GM12878 (cell line): ENCODE results near the gene TRMT44. TPM values are rescaled to one million over a fixed set of nuclear protein-coding genes. Genes with fewer than 3 reads are reported as not detected.

Experiments
- ATAC-seq: fragments of 200-7000 bp; cut with Tn5 transposase; 3 replicates; pipeline ENCODE4 v1.9.1; 2020; ENCODE audit warnings: mild to moderate bottlenecking, moderate library complexity
- BruUV-seq: library from RNA; stranded (reverse); fragments of 400-500 nt; replicated peaks from 2 replicates; lab custom pipeline; 2021; lab: Mats Ljungman, UMichigan
- CTCF ChIA-PET: fragments of 300-600 bp; sonication (Branson Sonifier 250); formaldehyde crosslinking; extraction: SDS; loops from one replicate; lab custom pipeline; 2021; ENCODE audit warnings: inconsistent platforms; lab: Yijun Ruan, JAX
- POLR2A ChIA-PET: fragments of 350-600 bp; formaldehyde crosslinking; extraction: SDS; loops from one replicate; lab custom pipeline; 2021; ENCODE audit warnings: inconsistent platforms; lab: Charles Lee
- RAD21 ChIA-PET: fragments of 300-600 bp; sonication (Branson Sonifier 250); formaldehyde crosslinking; loops from one replicate; lab custom pipeline; 2023; ENCODE audit warnings: antibody characterized with exemption; ENCODE audit not compliant: unreplicated experiment; lab: Charles Lee
- SMC1A ChIA-PET: fragments of 300-600 bp; sonication (Branson Sonifier 250); formaldehyde crosslinking; loops from one replicate; lab custom pipeline; 2023; ENCODE audit not compliant: unreplicated experiment, uncharacterized antibody; lab: Charles Lee
- DNase-seq: peaks from one replicate; pipeline ENCODE4 v3.0.0-alpha.2; 2011; ENCODE audit warnings: low read depth, low spot score
- FAIRE-seq: peaks from 3 replicates; lab custom pipeline; 2011; peaks lifted over from hg19 to GRCh38; lab: Jason Lieb, UNC
- H2AFZ ChIP-seq: 2 replicates; pipeline ENCODE4 v1.6.0; 2011; ENCODE audit warnings: low read depth, low read length, control low read depth; ENCODE audit not compliant: control insufficient read depth
- H3K27ac ChIP-seq: 2 replicates; pipeline ENCODE4 v1.5.1; 2011; ENCODE audit warnings: control low read depth; ENCODE audit not compliant: control insufficient read depth, insufficient read depth
- H3K27me3 ChIP-seq, 2 experiments: replicated peaks in 1 of 2; 2 replicates each; pipeline versions ENCODE4 v1.6.0 to v1.6.1; 2011; ENCODE audit warnings: low read length in 1 of 2; ENCODE audit not compliant: control insufficient read depth in 2 of 2, insufficient read depth in 2 of 2
- H3K36me3 ChIP-seq, 2 experiments: 2 replicates each; pipeline ENCODE4 v1.5.1; 2011; ENCODE audit warnings: low read length in 1 of 2; ENCODE audit not compliant: control insufficient read depth in 2 of 2, insufficient read depth in 2 of 2
- H3K4me1 ChIP-seq: 2 replicates; pipeline ENCODE4 v1.6.1; 2011; ENCODE audit warnings: mild to moderate bottlenecking, low read length, moderate library complexity, mixed read lengths; ENCODE audit not compliant: control insufficient read depth, insufficient read depth
- H3K4me2 ChIP-seq: 2 replicates; pipeline ENCODE4 v1.6.0; 2011; ENCODE audit warnings: control low read depth; ENCODE audit not compliant: control insufficient read depth, insufficient read depth
- H3K4me3 ChIP-seq: fragments of 200-600 bp; sonication (generic); 2 replicates; pipeline ENCODE4 v1.5.1; 2016
- H3K79me2 ChIP-seq: 2 replicates; pipeline ENCODE4 v1.6.0; 2011; ENCODE audit warnings: low read length; ENCODE audit not compliant: control insufficient read depth, insufficient read depth
- H3K9ac ChIP-seq: 2 replicates; pipeline ENCODE4 v1.8.0; 2011; ENCODE audit warnings: low read length, control low read depth, mixed read lengths; ENCODE audit not compliant: control insufficient read depth, insufficient read depth
- H3K9me3 ChIP-seq: replicated peaks from 3 replicates; pipeline ENCODE4 v1.5.1; 2011; ENCODE audit warnings: mild to moderate bottlenecking, low read length; ENCODE audit not compliant: control insufficient read depth, insufficient read depth
- H4K20me1 ChIP-seq: 2 replicates; pipeline ENCODE4 v1.6.0; 2011; ENCODE audit not compliant: control insufficient read depth, insufficient read depth
- ATF7 ChIP-seq: fragments of 450-650 bp; IDR thresholded peaks from 2 replicates; pipeline ENCODE4 v1.6.1; 2016; ENCODE audit warnings: low read depth, mild to moderate bottlenecking
- CBFB ChIP-seq: IDR thresholded peaks from 2 replicates; pipeline ENCODE4 v1.6.1; 2016; ENCODE audit warnings: antibody characterized with exemption, low read depth
- CREM ChIP-seq: IDR thresholded peaks from 2 replicates; pipeline ENCODE4 v1.6.1; 2014; ENCODE audit warnings: antibody characterized with exemption, low read depth
- CTCF ChIP-seq, 3 experiments: IDR thresholded peaks in 2 of 3; conservative IDR thresholded peaks in 1 of 3; 2 replicates each; pipeline ENCODE4 v1.5.1; 2011; ENCODE audit warnings: low read depth in 3 of 3, low read length in 3 of 3, mild to moderate bottlenecking in 3 of 3, control low read depth in 2 of 3, moderate library complexity in 2 of 3, inconsistent platforms in 1 of 3, mixed read lengths in 1 of 3; ENCODE audit not compliant: control insufficient read depth in 2 of 3, insufficient read depth in 1 of 3; ENCODE audit errors: extremely low read depth in 1 of 3
- HDAC6 ChIP-seq: fragments of 200-600 bp; sonication (generic); IDR thresholded peaks from one replicate; pipeline ENCODE4 v1.8.0; 2017; ENCODE audit warnings: antibody characterized with exemption; ENCODE audit not compliant: unreplicated experiment
- IKZF1 ChIP-seq: fragments of 450-650 bp; conservative IDR thresholded peaks from 2 replicates; pipeline ENCODE4 v1.6.1; 2017; ENCODE audit warnings: antibody characterized with exemption, mild to moderate bottlenecking
- IRF4 ChIP-seq: IDR thresholded peaks from 2 replicates; pipeline ENCODE4 v1.6.1; 2011; ENCODE audit warnings: low read depth, low read length
- IRF5 ChIP-seq: fragments of 450-650 bp; IDR thresholded peaks from 2 replicates; pipeline ENCODE4 v1.6.1; 2017; ENCODE audit warnings: borderline replicate concordance
- KDM1A ChIP-seq: fragments of 200-600 bp; sonication (generic); IDR thresholded peaks from 2 replicates; pipeline ENCODE4 v1.6.1; 2016; ENCODE audit warnings: borderline replicate concordance
- MYB ChIP-seq: fragments of 150-350 bp; IDR thresholded peaks from 2 replicates; pipeline ENCODE4 v1.6.1; 2014; ENCODE audit warnings: mild to moderate bottlenecking, low read depth, low read length, borderline replicate concordance
- MYC ChIP-seq: IDR thresholded peaks from 2 replicates; pipeline ENCODE4 v1.6.1; 2011; ENCODE audit warnings: mild to moderate bottlenecking, low read length, moderate library complexity, inconsistent platforms; ENCODE audit not compliant: insufficient read depth, insufficient replicate concordance, insufficient read length, severe bottlenecking
- PAX8 ChIP-seq: fragments of 450-650 bp; IDR thresholded peaks from 2 replicates; pipeline ENCODE4 v1.6.1; 2017; ENCODE audit warnings: mild to moderate bottlenecking, moderate library complexity
- POLR2AphosphoS5 ChIP-seq: IDR thresholded peaks from 2 replicates; pipeline ENCODE4 v1.6.1; 2011; ENCODE audit warnings: mild to moderate bottlenecking, low read length, inconsistent platforms
- SMC3 ChIP-seq: IDR thresholded peaks from 2 replicates; pipeline ENCODE4 v1.6.1; 2011; ENCODE audit warnings: low read length, improper control_type of control experiment, borderline replicate concordance
- SUZ12 ChIP-seq: fragments of 200-600 bp; sonication (generic); IDR thresholded peaks from one replicate; pipeline ENCODE4 v1.6.1; 2018; ENCODE audit warnings: antibody characterized with exemption, mild to moderate bottlenecking; ENCODE audit not compliant: unreplicated experiment
- TARDBP ChIP-seq: IDR thresholded peaks from 2 replicates; pipeline ENCODE4 v1.6.1; 2016; ENCODE audit warnings: borderline replicate concordance
- TCF3 ChIP-seq: IDR thresholded peaks from 2 replicates; pipeline ENCODE4 v1.6.1; 2012; ENCODE audit warnings: low read depth, mild to moderate bottlenecking, low read length, borderline replicate concordance; ENCODE audit not compliant: insufficient read depth
- WRNIP1 ChIP-seq: IDR thresholded peaks from 2 replicates; pipeline ENCODE4 v1.6.1; 2011; ENCODE audit warnings: low read depth, low read length, improper control_type of control experiment, borderline replicate concordance
- YY1 ChIP-seq: IDR thresholded peaks from 2 replicates; pipeline ENCODE4 v1.6.1; 2011; ENCODE audit warnings: low read depth, mild to moderate bottlenecking, low read length
- ZSCAN29 ChIP-seq: fragments of 450-650 bp; IDR thresholded peaks from 2 replicates; pipeline ENCODE4 v1.6.1; 2017; ENCODE audit warnings: mild to moderate bottlenecking, moderate library complexity
- ZZZ3 ChIP-seq: IDR thresholded peaks from 2 replicates; pipeline ENCODE4 v1.6.1; 2011; ENCODE audit warnings: low read depth; ENCODE audit not compliant: control insufficient read depth, insufficient read length
- WGBS: methylation state at CpG from one replicate; pipeline ENCODE4 v1.1.6; 2016; ENCODE audit warnings: low lambda C conversion rate; ENCODE audit not compliant: insufficient replicate concordance, insufficient coverage; ENCODE audit errors: missing lambda C conversion rate; 5-methylcytosine and 5-hydroxymethylcytosine counted together
- in situ Hi-C: fragments of 300-500 bp; cut with MboI; formaldehyde crosslinking; loops from 9 replicates; pipeline ENCODE4 v1.14.3; 2018; ENCODE audit warnings: mixed read lengths
- intact Hi-C: fragments of 100-400 bp; cut with micrococcal nuclease; formaldehyde crosslinking; loops from one replicate; pipeline ENCODE4 v1.14.2; 2022; ENCODE audit not compliant: unreplicated experiment
- polyA plus RNA-seq, 11 experiments: library from polyadenylated mRNA; depleted of rRNA in 4 of 11; unstranded in 6 of 11; stranded (reverse) in 5 of 11; fragments of >200 nt; fragmentation: Nextera tagmentation in 4 of 11; fragmentation: Illumina TruSeq in 1 of 11; extraction: Ambion mirVana in 4 of 11; extraction: Trizol in 1 of 11; gene quantifications; 1 replicate in 1 of 11; 2 replicates in 10 of 11; pipeline versions ENCODE4 v1.2.1 to v1.2.3, GENCODE V29; 2011 to 2016; ENCODE audit warnings: inconsistent platforms in 2 of 11, missing spikeins in 2 of 11, low read depth in 1 of 11
- total RNA-seq, 4 experiments: library from RNA; depleted of rRNA in 3 of 4; stranded (reverse); fragments of >200 nt in 3 of 4; fragmentation: Illumina TruSeq in 1 of 4; extraction: Trizol in 1 of 4; gene quantifications; 2 replicates each; pipeline versions ENCODE4 v1.2.1 to v1.2.3, GENCODE V29; 2013 to 2021

TRMT44 gene
- total and polyA plus RNA-seq, 10 of the 15 experiments (the other 5 are each of a cell fraction or from before 2014, with no cell fraction given) = 1.3 to 18.5 (median 10.1) TPM

DNA sequence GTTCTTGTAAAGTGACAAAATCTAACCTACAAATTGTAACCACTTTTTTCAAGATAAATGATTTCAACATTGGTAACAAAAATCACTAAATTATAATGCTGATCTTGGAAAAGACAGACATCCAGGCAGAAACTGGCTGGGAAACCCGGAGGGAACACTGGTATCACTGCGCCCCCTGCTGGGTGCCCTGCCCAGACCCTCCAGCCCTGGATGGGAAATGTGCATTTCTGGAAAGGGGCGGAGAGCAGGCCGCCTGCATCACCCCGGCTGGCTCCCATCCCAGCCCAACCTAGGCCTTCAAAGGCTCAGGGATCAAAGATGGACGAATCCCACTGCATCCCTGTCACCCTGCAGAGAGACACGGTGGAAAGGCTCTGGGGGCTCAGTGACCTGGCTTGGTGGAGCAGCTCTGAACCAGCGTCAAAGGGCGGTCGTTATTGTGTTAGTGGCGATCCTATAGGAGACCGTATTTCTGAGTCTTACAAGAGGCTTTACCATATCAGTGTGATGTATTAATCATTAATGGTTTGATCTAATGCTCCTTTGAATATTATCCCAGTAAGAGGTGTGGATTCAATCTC is 37.3 kb upstream of the TRMT44 start (continued):
- TF ChIP-seq TARDBP (no peak), MYC (no peak), ZZZ3 (no peak), WRNIP1 (no peak), YY1 (0 out of 2 replicates have a peak, but pooled peaks have one; percentile 30), IKZF1 (peak; percentile 32; the same call in 1 of the 2 replicates), TCF3 (no peak), ATF7 (no peak), SUZ12 (no peak), ZSCAN29 (no peak), SMC3 (peak; percentile 87), IRF5 (no peak)

DNA sequence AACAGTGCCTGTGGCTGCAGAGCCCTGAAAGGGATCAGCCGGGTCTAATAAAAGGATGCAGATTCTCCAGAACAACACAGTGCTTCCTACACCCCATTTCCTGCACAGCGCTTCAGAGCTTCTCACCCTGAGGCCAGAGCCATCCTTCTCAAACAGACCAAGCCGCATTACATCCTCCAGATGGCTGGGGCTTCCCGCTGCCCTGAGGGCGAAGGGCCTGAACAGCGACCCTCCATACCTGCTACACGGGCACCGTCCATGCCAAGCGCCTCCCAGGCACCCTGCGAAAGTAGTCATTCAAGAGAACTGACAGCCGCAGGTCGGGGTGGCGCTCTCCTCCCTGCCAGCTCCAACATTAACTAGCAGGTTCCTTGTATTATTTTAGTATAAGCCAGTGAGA is 36.6 kb upstream of the TRMT44 start:
- H3K36me3 ChIP-seq = peaks cover 0 to 11% of the 10 kb centered on the region in 2 experiments; a peak in 3 of 4 replicates
- in situ Hi-C loops = loop anchor here (5.0 kb wide), 1 partner anchor 162 kb away; no protein-coding TSS in a partner anchor
- H3K4me1 ChIP-seq = no peaks in the 10 kb centered on the region
- H3K27me3 ChIP-seq = no peaks in the 10 kb centered on the region
- ChIA-PET POLR2A (no interaction called here), CTCF (interaction anchor here (0.6 to 3.7 kb wide), 9 partner anchors 11 to 231 kb away, joined by 3 to 24 read pairs (median 8); no protein-coding TSS in a partner anchor)
- no peaks in the 10 kb centered on the region for H3K79me2 ChIP-seq
- no TSS peak for BruUV-seq
- TF ChIP-seq CREM (no peak), POLR2AphosphoS5 (no peak), HDAC6 (no peak), MYC (no peak), IRF4 (no peak), KDM1A (no peak), CBFB (no peak), MYB (no peak), PAX8 (no peak), CTCF (IDR thresholded peaks at IDR 0.05 in 2 of 3, conservative IDR thresholded peaks at IDR 0.05 in 1 of 3; ENCODE audit: control insufficient read depth in 2 of 3, extremely low read depth in 1 of 3, insufficient read depth in 1 of 3, low read depth in 3 of 3, low read length in 3 of 3) (no peak), WRNIP1 (no peak), ZZZ3 (no peak)
- TF ChIP-seq, all 136 proteins: peak for 0
- FAIRE-seq (no peak), ATAC-seq (no peak), DNase-seq (no peak)
- Histone ChIP-seq H3K27ac (no peak overlapping the region), H2AFZ (no peak overlapping the region), H4K20me1 (no peaks in the 10 kb centered on the region), H3K4me3 (no peak overlapping the region), H3K4me2 (no peak overlapping the region), H3K9ac (no peak overlapping the region), H3K9me3 (no peaks in the 10 kb centered on the region)
- SMC1A ChIA-PET = interaction anchor here (1.1 to 2.5 kb wide), 3 partner anchors 137 to 227 kb away, joined by 5 to 22 read pairs (median 6); no protein-coding TSS in a partner anchor
- RAD21 ChIA-PET = interaction anchor here (2.0 to 2.1 kb wide), 2 partner anchors 162 to 227 kb away, joined by 9 to 10 read pairs; no protein-coding TSS in a partner anchor
- intact Hi-C loops = loop anchor here (1.0 to 10.0 kb wide), 3 partner anchors 79 to 162 kb away; no protein-coding TSS in a partner anchor
- 91% methylated on average over 13 of the region's 13 CpGs for WGBS
